GM19452 (cell line): ENCODE results near the gene TARS1.

ENCODE experiments used
- ATAC-seq: cut with Tn5 transposase; IDR thresholded peaks from one replicate; pipeline ENCODE4 v1.9.1; 2021; ENCODE audit not compliant: unreplicated experiment

The TARS1 gene

DNA sequence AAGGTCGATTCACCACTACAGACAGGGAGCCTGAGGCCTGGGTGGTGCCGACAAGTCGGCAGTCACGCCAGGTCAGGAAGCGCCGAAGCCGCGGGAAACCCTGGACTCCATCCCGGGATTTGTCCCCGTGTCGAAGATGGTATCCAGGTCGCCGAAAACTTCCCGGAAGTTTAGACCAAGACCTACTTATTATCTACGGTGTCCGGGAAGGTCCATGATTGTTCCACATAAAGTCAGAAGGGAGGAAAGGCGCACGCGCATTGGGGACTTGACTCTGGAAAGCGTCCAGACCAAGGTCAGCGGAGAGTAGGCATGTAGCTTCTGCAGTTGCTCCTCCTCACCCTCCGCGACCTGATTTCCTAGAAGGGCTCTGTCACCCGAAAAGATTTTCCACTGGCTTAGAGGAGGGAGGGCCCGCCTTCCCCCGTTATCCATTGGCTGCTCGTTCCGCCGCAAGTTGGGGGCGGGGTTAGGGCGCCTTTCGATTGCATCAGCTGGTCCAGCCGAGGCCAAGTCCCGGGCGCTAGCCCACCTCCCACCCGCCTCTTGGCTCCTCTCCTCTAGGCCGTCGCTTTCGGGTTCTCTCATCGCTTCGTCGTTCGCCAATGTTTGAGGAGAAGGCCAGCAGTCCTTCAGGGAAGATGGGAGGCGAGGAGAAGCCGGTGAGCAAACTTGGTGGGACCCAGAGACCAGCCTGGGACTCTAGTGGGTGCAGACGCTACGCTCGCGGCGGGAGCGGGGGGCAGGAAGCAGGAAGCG, at the start of gene TARS1:
Gene TARS1, plus strand, starts transcription at position 484 of the 759 bp plus-strand sequence. Its CDS starts 122 bp downstream, at position 606.
- peak; percentile 95 for ATAC-seq

DNA sequence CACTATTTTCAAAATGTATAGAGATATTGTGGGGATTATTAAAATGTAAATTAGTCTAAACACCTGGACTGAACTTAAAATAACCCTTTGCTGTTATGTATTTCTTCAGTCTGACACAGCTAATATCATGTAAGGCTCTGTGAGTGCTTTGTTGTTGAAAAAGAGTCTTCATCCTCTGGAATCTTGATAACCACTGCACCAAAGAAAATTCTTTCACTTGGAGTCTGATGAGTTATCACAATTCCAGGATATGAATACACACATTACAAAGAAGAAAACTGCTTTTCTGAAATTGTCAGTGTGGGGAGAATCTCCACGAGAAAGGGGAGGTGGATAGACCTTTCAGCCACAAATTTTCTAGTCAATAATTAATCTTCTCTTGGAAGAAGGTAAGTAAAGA, 42.3 kb upstream of the TARS1 start:
- ATAC-seq, result no peak

GRCh38 chr5:33400675-33401074, 40.1 kb upstream of the TARS1 start:
- no peak for ATAC-seq

GRCh38 chr5:33401482-33402390, 39.0 kb upstream of the TARS1 start:
- no peak for ATAC-seq

- ATAC-seq, result no peak
Observed at GRCh38 chr5:33403187-33403586, 37.6 kb upstream of the TARS1 start.

DNA sequence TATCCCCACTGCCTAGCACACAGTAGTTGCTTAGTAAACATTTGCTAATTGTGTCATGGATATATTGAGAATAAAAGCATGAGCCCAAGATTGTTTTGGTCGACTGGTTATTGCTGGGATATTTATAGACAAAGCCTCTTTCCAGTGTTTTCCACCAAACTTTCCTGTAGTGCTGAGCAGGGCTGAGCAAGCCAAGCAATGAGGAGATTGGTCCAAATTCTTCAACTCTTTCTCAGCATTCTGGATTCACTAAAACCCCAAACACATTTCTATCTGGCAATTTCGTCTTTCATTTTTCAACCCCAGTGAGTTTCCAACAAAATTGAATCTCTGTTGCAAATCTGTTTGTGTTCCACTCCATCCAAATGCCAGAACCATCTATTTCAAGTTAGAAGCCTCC, 31.9 kb upstream of the TARS1 start:
- ATAC-seq, result no peak

DNA sequence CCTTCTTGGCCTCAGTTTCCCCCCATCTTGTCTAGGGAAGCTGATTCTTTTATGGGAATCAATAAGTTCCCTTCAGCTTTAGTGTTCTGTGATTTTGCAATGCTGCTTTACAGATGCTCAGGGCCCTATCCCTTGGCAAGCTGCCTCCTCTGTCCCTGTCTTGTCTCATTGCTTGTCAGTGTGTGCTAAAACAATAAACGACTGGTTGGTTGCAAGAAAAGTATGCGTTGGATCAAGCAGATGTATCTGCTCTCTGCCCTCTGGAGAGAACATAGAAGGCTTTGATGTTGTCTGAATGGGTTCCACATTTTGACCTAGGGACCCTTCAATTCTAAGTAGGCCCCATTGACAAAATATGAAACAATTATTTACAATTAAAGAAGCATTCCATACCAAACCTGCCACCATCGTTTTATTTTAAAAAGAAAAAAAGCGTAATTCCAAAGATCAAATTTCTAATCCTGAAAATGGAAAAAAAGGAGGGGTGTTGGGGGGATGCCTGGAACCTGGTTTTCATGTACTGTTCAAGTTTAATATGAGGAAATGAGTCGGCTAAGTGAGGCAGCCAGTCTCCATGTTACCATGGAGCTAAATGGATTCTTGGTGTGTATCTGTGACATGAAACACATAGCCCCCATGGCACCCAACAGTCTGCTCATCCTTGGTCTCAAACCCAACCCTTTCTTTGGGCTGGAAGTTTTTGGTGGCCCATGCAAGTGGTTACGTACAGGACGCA, 31.2 kb upstream of the TARS1 start:
- no peak for ATAC-seq

DNA sequence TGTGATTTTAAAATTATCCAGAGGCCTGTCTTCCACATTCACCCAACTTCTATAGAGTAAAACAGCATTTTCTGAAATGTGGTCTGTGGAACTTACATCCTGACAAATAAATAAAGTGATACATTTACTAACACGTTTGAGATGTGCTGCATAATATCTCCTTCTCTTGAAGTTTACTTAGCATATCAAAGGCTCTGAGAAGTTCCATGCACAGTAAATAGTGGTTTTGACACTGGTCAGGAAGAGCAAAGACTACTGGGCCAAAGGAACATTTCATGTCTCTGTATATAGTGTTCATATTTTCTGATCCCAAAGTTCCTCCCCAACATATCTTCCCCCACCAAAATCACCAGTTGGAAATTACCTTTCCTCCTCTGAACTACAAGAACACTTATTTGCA, 30.5 kb upstream of the TARS1 start:
- no peak for ATAC-seq

DNA sequence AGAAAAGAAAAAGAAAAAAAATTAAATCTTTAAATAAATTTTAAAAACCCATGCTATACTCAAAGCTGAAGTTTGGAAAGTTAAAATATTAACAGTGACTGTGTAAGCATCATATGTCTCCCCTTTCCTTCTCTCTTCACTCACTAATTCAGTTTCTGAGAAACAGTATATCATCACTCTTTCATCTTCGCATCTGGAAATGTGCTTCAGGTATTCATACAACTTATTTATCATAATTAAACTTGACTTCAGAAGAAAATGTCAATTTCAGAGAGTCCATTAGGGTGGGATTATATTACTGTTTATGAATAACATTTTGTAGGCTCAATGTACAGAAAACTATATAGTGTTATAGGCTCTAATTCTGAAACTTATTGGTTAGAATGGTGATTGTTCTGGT, 29.3 kb upstream of the TARS1 start:
- ATAC-seq, result no peak

- ATAC-seq, result no peak
Observed at GRCh38 chr5:33415811-33416354, 24.9 kb upstream of the TARS1 start.

GRCh38 chr5:33417632-33418031, 23.1 kb upstream of the TARS1 start:
- no peak for ATAC-seq

- ATAC-seq, result no peak
Observed at GRCh38 chr5:33420946-33421345, 19.8 kb upstream of the TARS1 start.

GRCh38 chr5:33422191-33422590, 18.6 kb upstream of the TARS1 start:
- no peak for ATAC-seq

- ATAC-seq, result no peak
Observed at GRCh38 chr5:33423018-33423630, 17.6 kb upstream of the TARS1 start.

DNA sequence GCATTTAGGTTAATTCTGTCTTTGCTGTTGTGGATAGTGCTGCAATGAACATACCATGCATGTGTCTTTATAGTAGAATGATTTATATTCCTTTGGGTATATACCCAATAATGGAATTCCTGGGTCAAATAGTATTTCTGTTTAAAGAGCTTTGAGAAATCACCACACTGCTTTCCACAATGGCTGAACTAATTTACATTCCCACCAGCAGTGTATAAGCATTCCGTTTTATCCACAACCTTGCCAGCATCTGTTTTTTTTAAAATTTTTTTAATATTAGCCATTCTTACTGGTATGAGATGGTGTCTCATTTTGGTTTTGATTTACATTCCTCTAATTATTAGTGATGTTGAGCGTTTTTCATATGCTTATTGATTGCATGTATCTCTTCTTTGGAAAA, 15.5 kb upstream of the TARS1 start:
- ATAC-seq, result no peak

GRCh38 chr5:33430983-33431382, 9.8 kb upstream of the TARS1 start:
- no peak for ATAC-seq

DNA sequence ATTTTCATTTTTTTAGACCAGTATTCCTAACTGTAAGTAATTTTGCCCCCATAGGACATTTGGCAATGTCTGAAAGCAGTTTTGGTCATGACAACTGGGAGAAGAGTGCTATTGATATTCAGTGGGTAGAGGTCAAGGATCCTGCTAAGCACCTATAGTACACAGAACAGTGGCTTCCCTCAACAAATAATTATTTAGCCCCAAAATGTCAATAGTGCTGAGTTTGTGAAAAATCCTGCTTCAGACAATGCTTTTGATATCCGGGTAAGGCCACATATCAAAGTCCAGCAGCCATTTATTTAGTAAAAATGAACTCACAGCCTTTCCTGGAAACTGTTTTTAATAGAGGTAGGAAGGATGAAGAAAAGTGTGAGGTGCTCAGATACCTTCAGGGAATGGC, 8.1 kb upstream of the TARS1 start:
- ATAC-seq, result no peak

GRCh38 chr5:33433303-33434240, 7.2 kb upstream of the TARS1 start:
- no peak for ATAC-seq

DNA sequence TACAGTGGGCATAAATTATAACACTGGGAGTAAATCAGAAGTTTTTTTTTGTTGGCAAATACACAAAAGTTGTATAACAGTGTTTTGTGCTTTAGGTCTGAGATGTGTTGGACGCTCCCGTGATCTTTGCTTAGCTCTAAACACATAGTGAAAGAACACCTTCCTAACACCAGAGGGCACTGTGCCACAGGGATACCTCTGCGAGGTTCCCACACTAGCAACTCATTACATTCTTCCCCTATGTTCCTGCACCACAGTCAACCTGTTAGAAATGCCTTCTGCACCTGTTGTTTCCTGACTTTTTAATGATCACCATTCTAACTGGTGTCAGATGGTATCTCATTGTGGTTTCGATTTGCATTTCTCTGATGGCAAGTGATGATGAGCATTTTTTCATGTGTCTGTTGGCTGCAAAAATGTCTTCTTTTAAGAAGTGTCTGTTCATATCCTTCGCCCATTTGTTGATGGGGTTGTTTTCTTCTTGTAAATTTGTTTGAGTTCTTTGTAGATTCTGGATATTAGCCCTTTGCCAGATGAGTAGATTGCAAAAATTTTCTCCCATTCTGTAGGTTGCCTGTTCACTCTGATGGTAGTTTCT, 4.8 kb upstream of the TARS1 start:
- ATAC-seq, result peak; percentile 45
